K562 (cell line): Measurements from ENCODE around the gene APCDD1. TPM values are rescaled to one million over a fixed set of nuclear protein-coding genes. Genes with fewer than 3 reads are reported as not detected.

Experiments
- ATAC-seq: fragments of 200-7000 bp; cut with Tn5 transposase; 3 replicates; pipeline ENCODE4 v1.9.1; 2020; ENCODE audit warnings: moderate library complexity
- BruUV-seq: library from RNA; stranded (reverse); fragments of 400-500 nt; replicated peaks from 2 replicates; lab custom pipeline; 2021; lab: Mats Ljungman, UMichigan
- CTCF ChIA-PET: fragments of 300-600 bp; formaldehyde crosslinking; extraction: SDS; loops from one replicate; lab custom pipeline; 2021; ENCODE audit warnings: low intra/inter-chr PET ratio; lab: Yijun Ruan, JAX
- POLR2A ChIA-PET: fragments of 300-600, 350-650 bp; sonication (Branson Sonifier 250); formaldehyde crosslinking; extraction: SDS; loops from one replicate; lab custom pipeline; 2021; ENCODE audit warnings: antibody characterized with exemption, inconsistent platforms; lab: Yijun Ruan, JAX
- DNase-seq, 4 experiments: peaks; one replicate each; pipeline versions ENCODE4 v3.0.0 to v3.0.0-alpha.2; 2011 to 2018; ENCODE audit warnings: low spot score in 3 of 4, mixed read lengths in 3 of 4; ENCODE audit errors: extremely low read depth in 1 of 4
- FAIRE-seq: peaks from 2 replicates; lab custom pipeline; 2011; peaks lifted over from hg19 to GRCh38; lab: Jason Lieb, UNC
- H2AFZ ChIP-seq: 2 replicates; pipeline ENCODE4 v1.6.0; 2011; ENCODE audit warnings: low read depth, low read length, control low read depth, inconsistent platforms
- H3K27ac ChIP-seq: fragments of 200-600 bp; 3 replicates; pipeline ENCODE4 v1.8.0; 2011; ENCODE audit warnings: low read depth, mild to moderate bottlenecking, control low read depth, inconsistent platforms, low read length, moderate library complexity, mixed read lengths; ENCODE audit errors: extremely low read depth
- H3K27me3 ChIP-seq, 2 experiments: fragments of 300-600 bp in 1 of 2; 2 replicates in 1 of 2; 3 replicates in 1 of 2; pipeline versions ENCODE4 v1.6.0 to v1.8.0; 2011; ENCODE audit warnings: inconsistent platforms in 2 of 2, low read length in 2 of 2, mild to moderate bottlenecking in 1 of 2, mixed read lengths in 1 of 2, moderate library complexity in 1 of 2; ENCODE audit not compliant: control insufficient read depth in 2 of 2, insufficient read depth in 2 of 2
- H3K36me3 ChIP-seq: fragments of 300-600 bp; 3 replicates; pipeline ENCODE4 v1.8.0; 2011; ENCODE audit warnings: mild to moderate bottlenecking, low read length, inconsistent platforms; ENCODE audit not compliant: control insufficient read depth, insufficient read depth
- H3K4me1 ChIP-seq, 2 experiments: fragments of 200-600 bp in 1 of 2; replicated peaks in 1 of 2; 2 replicates in 1 of 2; 3 replicates in 1 of 2; pipeline versions ENCODE4 v1.5.1 to v1.8.0; 2011; ENCODE audit warnings: inconsistent platforms in 2 of 2, low read length in 2 of 2, mild to moderate bottlenecking in 1 of 2, mixed read lengths in 1 of 2, moderate library complexity in 1 of 2; ENCODE audit not compliant: control insufficient read depth in 2 of 2, insufficient read depth in 2 of 2
- H3K4me2 ChIP-seq: 2 replicates; pipeline ENCODE4 v1.6.1; 2011; ENCODE audit warnings: low read length, control low read depth, inconsistent platforms, mixed read lengths; ENCODE audit not compliant: insufficient read depth
- H3K4me3 ChIP-seq: fragments of 200-600 bp; sonication (generic), shearing (Covaris generic); 2 replicates; pipeline ENCODE4 v1.5.1; 2016; ENCODE audit warnings: control low read depth, inconsistent platforms
- H3K79me2 ChIP-seq: fragments of 200-600 bp; 3 replicates; pipeline ENCODE4 v1.8.0; 2011; ENCODE audit warnings: low read length, inconsistent platforms; ENCODE audit not compliant: control insufficient read depth, insufficient read depth
- H3K9ac ChIP-seq, 2 experiments: 2 replicates each; pipeline versions ENCODE4 v1.6.0 to v1.6.1; 2011; ENCODE audit warnings: low read depth in 2 of 2, low read length in 2 of 2, control low read depth in 1 of 2, inconsistent platforms in 1 of 2, mild to moderate bottlenecking in 1 of 2, mixed read lengths in 1 of 2; ENCODE audit not compliant: insufficient read depth in 1 of 2
- H3K9me1 ChIP-seq: one replicate; pipeline ENCODE4 v1.6.0; 2011; ENCODE audit warnings: inconsistent platforms, mild to moderate bottlenecking, low read length, moderate library complexity; ENCODE audit not compliant: control insufficient read depth, insufficient read depth
- H3K9me3 ChIP-seq: replicated peaks from 2 replicates; pipeline ENCODE4 v1.5.1; 2011; ENCODE audit warnings: low read depth, low read length, inconsistent platforms; ENCODE audit not compliant: control insufficient read depth, insufficient read depth
- H4K20me1 ChIP-seq: replicated peaks from 2 replicates; pipeline ENCODE4 v1.6.1; 2011; ENCODE audit warnings: low read length, inconsistent platforms, mixed read lengths; ENCODE audit not compliant: control insufficient read depth, insufficient read depth
- CBFA2T2 ChIP-seq: fragments of 450-650 bp; conservative IDR thresholded peaks from 2 replicates; pipeline ENCODE4 v1.6.1; 2017; ENCODE audit warnings: mild to moderate bottlenecking
- POLR2AphosphoS2 ChIP-seq: IDR thresholded peaks from 2 replicates; pipeline ENCODE4 v1.6.1; 2012; ENCODE audit warnings: low read length, improper control_type of control experiment
- ZNF212 ChIP-seq: fragments of 450-650 bp; formaldehyde crosslinking; IDR thresholded peaks from 2 replicates; pipeline ENCODE4 v1.4.0; 2020; ENCODE audit warnings: mild to moderate bottlenecking
- ZNF551 ChIP-seq: fragments of 250-450 bp; sonication (Bioruptor Pico); IDR thresholded peaks from 2 replicates; pipeline ENCODE4 v1.5.0; 2021; ENCODE audit warnings: mild to moderate bottlenecking, moderate library complexity
- ZSCAN29 ChIP-seq: fragments of 450-650 bp; IDR thresholded peaks from 2 replicates; pipeline ENCODE4 v1.6.1; 2017
- WGBS: fragments of 100-300 bp; shearing (Covaris generic); methylation state at CpG from one replicate; pipeline ENCODE4 v1.1.6; 2016; ENCODE audit warnings: low coverage, mixed read lengths; ENCODE audit not compliant: insufficient coverage; ENCODE audit errors: missing lambda C conversion rate; 5-methylcytosine and 5-hydroxymethylcytosine counted together
- in situ Hi-C: fragments of 300-500 bp; cut with MboI; formaldehyde crosslinking; loops from 4 replicates; pipeline ENCODE4 v1.15.0; 2018; ENCODE audit warnings: inconsistent platforms, mixed read lengths
- intact Hi-C: fragments of 100-400 bp; cut with micrococcal nuclease; formaldehyde crosslinking; loops from 2 replicates; pipeline ENCODE4 v1.14.2; 2022
- polyA plus RNA-seq, 8 experiments: library from polyadenylated mRNA; depleted of rRNA in 4 of 8; stranded (reverse) in 5 of 8; unstranded in 3 of 8; fragments of >200 nt; fragmentation: Nextera tagmentation in 2 of 8; fragmentation: Illumina TruSeq in 1 of 8; extraction: Ambion mirVana in 2 of 8; extraction: Trizol in 1 of 8; gene quantifications; 2 replicates each; pipeline versions ENCODE4 v1.2.1 to v1.2.3, GENCODE V29; 2011 to 2014; ENCODE audit warnings: inconsistent platforms in 1 of 8, missing spikeins in 1 of 8
- total RNA-seq, 7 experiments: library from RNA; depleted of rRNA in 6 of 7; stranded (reverse); fragments of >200 nt in 6 of 7; fragmentation: Illumina TruSeq in 2 of 7; extraction: Trizol in 2 of 7; gene quantifications; 2 replicates each; pipeline versions ENCODE4 v1.2.1 to v1.2.3, GENCODE V29; 2011 to 2021; ENCODE audit warnings: low replicate concordance in 1 of 7
- TF ChIP-seq, protein P1 (sequence below): fragments of 200-600 bp; sonication (generic); IDR thresholded peaks from one replicate; pipeline ENCODE4 v1.6.1; 2012; ENCODE audit warnings: mild to moderate bottlenecking, low read depth, low read length, inconsistent platforms

The APCDD1 gene
- total and polyA plus RNA-seq, 9 of the 15 experiments (the other 6 are each of a cell fraction or from before 2014, with no cell fraction given), result 0.07 TPM; not detected in 8

DNA sequence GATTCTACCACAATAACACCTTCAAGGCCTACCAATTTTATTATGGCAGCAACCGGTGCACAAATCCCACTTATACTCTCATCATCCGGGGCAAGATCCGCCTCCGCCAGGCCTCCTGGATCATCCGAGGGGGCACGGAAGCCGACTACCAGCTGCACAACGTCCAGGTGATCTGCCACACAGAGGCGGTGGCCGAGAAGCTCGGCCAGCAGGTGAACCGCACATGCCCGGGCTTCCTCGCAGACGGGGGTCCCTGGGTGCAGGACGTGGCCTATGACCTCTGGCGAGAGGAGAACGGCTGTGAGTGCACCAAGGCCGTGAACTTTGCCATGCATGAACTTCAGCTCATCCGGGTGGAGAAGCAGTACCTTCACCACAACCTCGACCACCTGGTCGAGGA lies 17.1 kb downstream of the APCDD1 start:
- FAIRE-seq, result no peak
- Histone ChIP-seq H3K9ac (no peak overlapping the region), H3K4me2 (no peak overlapping the region), H3K9me1 (no peaks in the 10 kb centered on the region), H3K27ac (no peak overlapping the region), H3K79me2 (no peaks in the 10 kb centered on the region), H3K36me3 (no peaks in the 10 kb centered on the region), H3K27me3 (peaks cover 39 to 47% of the 10 kb centered on the region in 2 experiments), H2AFZ (no peak overlapping the region), H3K4me1 (no peaks in the 10 kb centered on the region), H3K9me3 (no peaks in the 10 kb centered on the region), H4K20me1 (no peaks in the 10 kb centered on the region), H3K4me3 (no peak overlapping the region)
- in situ Hi-C loops, result no loop called here
- intact Hi-C loops, result no loop called here
- ChIA-PET CTCF (no interaction called here), POLR2A (interaction anchor here (0.9 kb wide), 1 partner anchor 9 kb away, joined by 4 read pairs; no protein-coding TSS in a partner anchor)
- WGBS, result 2% methylated on average over 22 of the region's 22 CpGs
- BruUV-seq, result no TSS peak
- DNase-seq, result no peak
- no peak for ATAC-seq
- no peak for TF ChIP-seq ZNF212 (CRISPR knock-in tag)
- no peak for TF ChIP-seq ZSCAN29
- no peak for TF ChIP-seq CBFA2T2

DNA sequence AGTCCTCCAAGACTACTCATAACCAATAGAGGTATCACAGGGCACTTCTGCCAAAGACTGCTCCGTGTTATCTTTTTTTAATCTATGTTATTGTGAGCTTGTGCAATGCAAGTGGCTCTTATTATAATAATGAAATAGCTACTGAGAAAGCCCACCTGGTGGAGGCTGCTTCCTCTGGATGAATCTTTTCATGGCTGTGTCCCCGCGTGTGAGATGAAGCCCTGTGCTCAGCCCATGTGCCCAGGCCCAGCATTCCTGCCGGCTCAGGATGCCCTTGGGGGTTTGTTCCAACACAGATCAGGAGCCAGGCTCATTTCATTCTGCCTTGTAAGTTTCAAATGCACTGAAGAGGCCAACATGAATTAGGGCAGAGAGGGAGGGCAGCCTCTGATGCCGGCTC lies 18.7 kb downstream of the APCDD1 start:
- no peaks in the 10 kb centered on the region for H3K36me3 ChIP-seq
- WGBS, result 1% methylated on average over 5 of the region's 5 CpGs
- no peak overlapping the region for H3K4me2 ChIP-seq
- ChIA-PET CTCF (no interaction called here), POLR2A (interaction anchor here (1.0 kb wide), 1 partner anchor 9 kb away, joined by 3 read pairs; no protein-coding TSS in a partner anchor)
- no peak overlapping the region for H2AFZ ChIP-seq
- peaks cover 37 to 56% of the 10 kb centered on the region in 2 experiments for H3K27me3 ChIP-seq
- in situ Hi-C loops, result no loop called here
- no peaks in the 10 kb centered on the region for H3K79me2 ChIP-seq
- H3K4me3 ChIP-seq, result no peak overlapping the region
- intact Hi-C loops, result no loop called here
- no peak overlapping the region for H3K9ac ChIP-seq
- no peaks in the 10 kb centered on the region; the same call in 1 of the 2 replicates for H4K20me1 ChIP-seq
- FAIRE-seq (no peak), DNase-seq (no peak), ATAC-seq (no peak)
- H3K9me1 ChIP-seq, result no peaks in the 10 kb centered on the region
- no peak overlapping the region for H3K27ac ChIP-seq
- no peaks in the 10 kb centered on the region for H3K9me3 ChIP-seq
- no TSS peak for BruUV-seq
- no peaks in the 10 kb centered on the region for H3K4me1 ChIP-seq
- TF ChIP-seq ZNF551 (CRISPR knock-in tag), result no peak
- TF ChIP-seq, protein P1, sequence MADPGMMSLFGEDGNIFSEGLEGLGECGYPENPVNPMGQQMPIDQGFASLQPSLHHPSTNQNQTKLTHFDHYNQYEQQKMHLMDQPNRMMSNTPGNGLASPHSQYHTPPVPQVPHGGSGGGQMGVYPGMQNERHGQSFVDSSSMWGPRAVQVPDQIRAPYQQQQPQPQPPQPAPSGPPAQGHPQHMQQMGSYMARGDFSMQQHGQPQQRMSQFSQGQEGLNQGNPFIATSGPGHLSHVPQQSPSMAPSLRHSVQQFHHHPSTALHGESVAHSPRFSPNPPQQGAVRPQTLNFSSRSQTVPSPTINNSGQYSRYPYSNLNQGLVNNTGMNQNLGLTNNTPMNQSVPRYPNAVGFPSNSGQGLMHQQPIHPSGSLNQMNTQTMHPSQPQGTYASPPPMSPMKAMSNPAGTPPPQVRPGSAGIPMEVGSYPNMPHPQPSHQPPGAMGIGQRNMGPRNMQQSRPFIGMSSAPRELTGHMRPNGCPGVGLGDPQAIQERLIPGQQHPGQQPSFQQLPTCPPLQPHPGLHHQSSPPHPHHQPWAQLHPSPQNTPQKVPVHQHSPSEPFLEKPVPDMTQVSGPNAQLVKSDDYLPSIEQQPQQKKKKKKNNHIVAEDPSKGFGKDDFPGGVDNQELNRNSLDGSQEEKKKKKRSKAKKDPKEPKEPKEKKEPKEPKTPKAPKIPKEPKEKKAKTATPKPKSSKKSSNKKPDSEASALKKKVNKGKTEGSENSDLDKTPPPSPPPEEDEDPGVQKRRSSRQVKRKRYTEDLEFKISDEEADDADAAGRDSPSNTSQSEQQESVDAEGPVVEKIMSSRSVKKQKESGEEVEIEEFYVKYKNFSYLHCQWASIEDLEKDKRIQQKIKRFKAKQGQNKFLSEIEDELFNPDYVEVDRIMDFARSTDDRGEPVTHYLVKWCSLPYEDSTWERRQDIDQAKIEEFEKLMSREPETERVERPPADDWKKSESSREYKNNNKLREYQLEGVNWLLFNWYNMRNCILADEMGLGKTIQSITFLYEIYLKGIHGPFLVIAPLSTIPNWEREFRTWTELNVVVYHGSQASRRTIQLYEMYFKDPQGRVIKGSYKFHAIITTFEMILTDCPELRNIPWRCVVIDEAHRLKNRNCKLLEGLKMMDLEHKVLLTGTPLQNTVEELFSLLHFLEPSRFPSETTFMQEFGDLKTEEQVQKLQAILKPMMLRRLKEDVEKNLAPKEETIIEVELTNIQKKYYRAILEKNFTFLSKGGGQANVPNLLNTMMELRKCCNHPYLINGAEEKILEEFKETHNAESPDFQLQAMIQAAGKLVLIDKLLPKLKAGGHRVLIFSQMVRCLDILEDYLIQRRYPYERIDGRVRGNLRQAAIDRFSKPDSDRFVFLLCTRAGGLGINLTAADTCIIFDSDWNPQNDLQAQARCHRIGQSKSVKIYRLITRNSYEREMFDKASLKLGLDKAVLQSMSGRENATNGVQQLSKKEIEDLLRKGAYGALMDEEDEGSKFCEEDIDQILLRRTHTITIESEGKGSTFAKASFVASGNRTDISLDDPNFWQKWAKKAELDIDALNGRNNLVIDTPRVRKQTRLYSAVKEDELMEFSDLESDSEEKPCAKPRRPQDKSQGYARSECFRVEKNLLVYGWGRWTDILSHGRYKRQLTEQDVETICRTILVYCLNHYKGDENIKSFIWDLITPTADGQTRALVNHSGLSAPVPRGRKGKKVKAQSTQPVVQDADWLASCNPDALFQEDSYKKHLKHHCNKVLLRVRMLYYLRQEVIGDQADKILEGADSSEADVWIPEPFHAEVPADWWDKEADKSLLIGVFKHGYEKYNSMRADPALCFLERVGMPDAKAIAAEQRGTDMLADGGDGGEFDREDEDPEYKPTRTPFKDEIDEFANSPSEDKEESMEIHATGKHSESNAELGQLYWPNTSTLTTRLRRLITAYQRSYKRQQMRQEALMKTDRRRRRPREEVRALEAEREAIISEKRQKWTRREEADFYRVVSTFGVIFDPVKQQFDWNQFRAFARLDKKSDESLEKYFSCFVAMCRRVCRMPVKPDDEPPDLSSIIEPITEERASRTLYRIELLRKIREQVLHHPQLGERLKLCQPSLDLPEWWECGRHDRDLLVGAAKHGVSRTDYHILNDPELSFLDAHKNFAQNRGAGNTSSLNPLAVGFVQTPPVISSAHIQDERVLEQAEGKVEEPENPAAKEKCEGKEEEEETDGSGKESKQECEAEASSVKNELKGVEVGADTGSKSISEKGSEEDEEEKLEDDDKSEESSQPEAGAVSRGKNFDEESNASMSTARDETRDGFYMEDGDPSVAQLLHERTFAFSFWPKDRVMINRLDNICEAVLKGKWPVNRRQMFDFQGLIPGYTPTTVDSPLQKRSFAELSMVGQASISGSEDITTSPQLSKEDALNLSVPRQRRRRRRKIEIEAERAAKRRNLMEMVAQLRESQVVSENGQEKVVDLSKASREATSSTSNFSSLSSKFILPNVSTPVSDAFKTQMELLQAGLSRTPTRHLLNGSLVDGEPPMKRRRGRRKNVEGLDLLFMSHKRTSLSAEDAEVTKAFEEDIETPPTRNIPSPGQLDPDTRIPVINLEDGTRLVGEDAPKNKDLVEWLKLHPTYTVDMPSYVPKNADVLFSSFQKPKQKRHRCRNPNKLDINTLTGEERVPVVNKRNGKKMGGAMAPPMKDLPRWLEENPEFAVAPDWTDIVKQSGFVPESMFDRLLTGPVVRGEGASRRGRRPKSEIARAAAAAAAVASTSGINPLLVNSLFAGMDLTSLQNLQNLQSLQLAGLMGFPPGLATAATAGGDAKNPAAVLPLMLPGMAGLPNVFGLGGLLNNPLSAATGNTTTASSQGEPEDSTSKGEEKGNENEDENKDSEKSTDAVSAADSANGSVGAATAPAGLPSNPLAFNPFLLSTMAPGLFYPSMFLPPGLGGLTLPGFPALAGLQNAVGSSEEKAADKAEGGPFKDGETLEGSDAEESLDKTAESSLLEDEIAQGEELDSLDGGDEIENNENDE, result no peak
- no peak for TF ChIP-seq POLR2AphosphoS2
